GM12878 (cell line): Measurements from ENCODE around the gene UQCRQ. TPM values are rescaled to one million over a fixed set of nuclear protein-coding genes. Genes with fewer than 3 reads are reported as not detected.

Experiments used
- ATAC-seq: fragments of 200-7000 bp; cut with Tn5 transposase; 3 replicates; pipeline ENCODE4 v1.9.1; 2020; ENCODE audit warnings: mild to moderate bottlenecking, moderate library complexity
- BruUV-seq: library from RNA; stranded (reverse); fragments of 400-500 nt; replicated peaks from 2 replicates; lab custom pipeline; 2021; lab: Mats Ljungman, UMichigan
- CTCF ChIA-PET: fragments of 300-600 bp; sonication (Branson Sonifier 250); formaldehyde crosslinking; extraction: SDS; loops from one replicate; lab custom pipeline; 2021; ENCODE audit warnings: inconsistent platforms; lab: Yijun Ruan, JAX
- POLR2A ChIA-PET: fragments of 350-600 bp; formaldehyde crosslinking; extraction: SDS; loops from one replicate; lab custom pipeline; 2021; ENCODE audit warnings: inconsistent platforms; lab: Charles Lee
- RAD21 ChIA-PET: fragments of 300-600 bp; sonication (Branson Sonifier 250); formaldehyde crosslinking; loops from one replicate; lab custom pipeline; 2023; ENCODE audit warnings: antibody characterized with exemption; ENCODE audit not compliant: unreplicated experiment; lab: Charles Lee
- SMC1A ChIA-PET: fragments of 300-600 bp; sonication (Branson Sonifier 250); formaldehyde crosslinking; loops from one replicate; lab custom pipeline; 2023; ENCODE audit not compliant: unreplicated experiment, uncharacterized antibody; lab: Charles Lee
- DNase-seq: peaks from one replicate; pipeline ENCODE4 v3.0.0-alpha.2; 2011; ENCODE audit warnings: low read depth, low spot score
- FAIRE-seq: peaks from 3 replicates; lab custom pipeline; 2011; peaks lifted over from hg19 to GRCh38; lab: Jason Lieb, UNC
- H2AFZ ChIP-seq: 2 replicates; pipeline ENCODE4 v1.6.0; 2011; ENCODE audit warnings: low read depth, low read length, control low read depth; ENCODE audit not compliant: control insufficient read depth
- H3K27ac ChIP-seq: 2 replicates; pipeline ENCODE4 v1.5.1; 2011; ENCODE audit warnings: control low read depth; ENCODE audit not compliant: control insufficient read depth, insufficient read depth
- H3K27me3 ChIP-seq, 2 experiments: replicated peaks in 1 of 2; 2 replicates each; pipeline versions ENCODE4 v1.6.0 to v1.6.1; 2011; ENCODE audit warnings: low read length in 1 of 2; ENCODE audit not compliant: control insufficient read depth in 2 of 2, insufficient read depth in 2 of 2
- H3K36me3 ChIP-seq, 2 experiments: 2 replicates each; pipeline ENCODE4 v1.5.1; 2011; ENCODE audit warnings: low read length in 1 of 2; ENCODE audit not compliant: control insufficient read depth in 2 of 2, insufficient read depth in 2 of 2
- H3K4me1 ChIP-seq: 2 replicates; pipeline ENCODE4 v1.6.1; 2011; ENCODE audit warnings: mild to moderate bottlenecking, low read length, moderate library complexity, mixed read lengths; ENCODE audit not compliant: control insufficient read depth, insufficient read depth
- H3K4me2 ChIP-seq: 2 replicates; pipeline ENCODE4 v1.6.0; 2011; ENCODE audit warnings: control low read depth; ENCODE audit not compliant: control insufficient read depth, insufficient read depth
- H3K4me3 ChIP-seq: fragments of 200-600 bp; sonication (generic); 2 replicates; pipeline ENCODE4 v1.5.1; 2016
- H3K79me2 ChIP-seq: 2 replicates; pipeline ENCODE4 v1.6.0; 2011; ENCODE audit warnings: low read length; ENCODE audit not compliant: control insufficient read depth, insufficient read depth
- H3K9ac ChIP-seq: 2 replicates; pipeline ENCODE4 v1.8.0; 2011; ENCODE audit warnings: low read length, control low read depth, mixed read lengths; ENCODE audit not compliant: control insufficient read depth, insufficient read depth
- H3K9me3 ChIP-seq: replicated peaks from 3 replicates; pipeline ENCODE4 v1.5.1; 2011; ENCODE audit warnings: mild to moderate bottlenecking, low read length; ENCODE audit not compliant: control insufficient read depth, insufficient read depth
- H4K20me1 ChIP-seq: 2 replicates; pipeline ENCODE4 v1.6.0; 2011; ENCODE audit not compliant: control insufficient read depth, insufficient read depth
- CBFB ChIP-seq: IDR thresholded peaks from 2 replicates; pipeline ENCODE4 v1.6.1; 2016; ENCODE audit warnings: antibody characterized with exemption, low read depth
- CEBPB ChIP-seq, 2 experiments: fragments of 150-350 bp in 1 of 2; IDR thresholded peaks; 2 replicates each; pipeline ENCODE4 v1.6.1; 2012 to 2014; ENCODE audit warnings: low read depth in 2 of 2, low read length in 2 of 2, borderline replicate concordance in 1 of 2, inconsistent platforms in 1 of 2
- DPF2 ChIP-seq: fragments of 450-650 bp; IDR thresholded peaks from 2 replicates; pipeline ENCODE4 v1.6.1; 2017; ENCODE audit warnings: mild to moderate bottlenecking
- GATAD2B ChIP-seq: fragments of 450-650 bp; conservative IDR thresholded peaks from 2 replicates; pipeline ENCODE4 v1.6.1; 2017; ENCODE audit warnings: low read depth, mild to moderate bottlenecking, moderate library complexity
- HDGF ChIP-seq: fragments of 450-650 bp; IDR thresholded peaks from 2 replicates; pipeline ENCODE4 v1.6.1; 2016; ENCODE audit warnings: antibody characterized with exemption
- JUND ChIP-seq: IDR thresholded peaks from 2 replicates; pipeline ENCODE4 v1.6.1; 2012; ENCODE audit warnings: low read depth, mild to moderate bottlenecking, low read length, improper control_type of control experiment, moderate library complexity
- MYB ChIP-seq: fragments of 150-350 bp; IDR thresholded peaks from 2 replicates; pipeline ENCODE4 v1.6.1; 2014; ENCODE audit warnings: mild to moderate bottlenecking, low read depth, low read length, borderline replicate concordance
- RBBP5 ChIP-seq: fragments of 200-600 bp; sonication (generic); conservative IDR thresholded peaks from 2 replicates; pipeline ENCODE4 v1.6.1; 2016
- RUNX3 ChIP-seq: IDR thresholded peaks from 2 replicates; pipeline ENCODE4 v1.6.1; 2012; ENCODE audit warnings: low read length, inconsistent platforms
- SMC3 ChIP-seq: IDR thresholded peaks from 2 replicates; pipeline ENCODE4 v1.6.1; 2011; ENCODE audit warnings: low read length, improper control_type of control experiment, borderline replicate concordance
- YY1 ChIP-seq: IDR thresholded peaks from 2 replicates; pipeline ENCODE4 v1.6.1; 2011; ENCODE audit warnings: low read depth, mild to moderate bottlenecking, low read length
- WGBS: methylation state at CpG from one replicate; pipeline ENCODE4 v1.1.6; 2016; ENCODE audit warnings: low lambda C conversion rate; ENCODE audit not compliant: insufficient replicate concordance, insufficient coverage; ENCODE audit errors: missing lambda C conversion rate; 5-methylcytosine and 5-hydroxymethylcytosine counted together
- in situ Hi-C: fragments of 300-500 bp; cut with MboI; formaldehyde crosslinking; loops from 9 replicates; pipeline ENCODE4 v1.14.3; 2018; ENCODE audit warnings: mixed read lengths
- intact Hi-C: fragments of 100-400 bp; cut with micrococcal nuclease; formaldehyde crosslinking; loops from one replicate; pipeline ENCODE4 v1.14.2; 2022; ENCODE audit not compliant: unreplicated experiment
- polyA plus RNA-seq, 11 experiments: library from polyadenylated mRNA; depleted of rRNA in 4 of 11; unstranded in 6 of 11; stranded (reverse) in 5 of 11; fragments of >200 nt; fragmentation: Nextera tagmentation in 4 of 11; fragmentation: Illumina TruSeq in 1 of 11; extraction: Ambion mirVana in 4 of 11; extraction: Trizol in 1 of 11; gene quantifications; 1 replicate in 1 of 11; 2 replicates in 10 of 11; pipeline versions ENCODE4 v1.2.1 to v1.2.3, GENCODE V29; 2011 to 2016; ENCODE audit warnings: inconsistent platforms in 2 of 11, missing spikeins in 2 of 11, low read depth in 1 of 11
- total RNA-seq, 4 experiments: library from RNA; depleted of rRNA in 3 of 4; stranded (reverse); fragments of >200 nt in 3 of 4; fragmentation: Illumina TruSeq in 1 of 4; extraction: Trizol in 1 of 4; gene quantifications; 2 replicates each; pipeline versions ENCODE4 v1.2.1 to v1.2.3, GENCODE V29; 2013 to 2021
- TF ChIP-seq, protein P1 (sequence below): IDR thresholded peaks from 2 replicates; pipeline ENCODE4 v1.6.1; 2012; ENCODE audit warnings: mild to moderate bottlenecking, low read depth, low read length

UQCRQ gene
- total and polyA plus RNA-seq, 10 of the 15 experiments (the other 5 are each of a cell fraction or from before 2014, with no cell fraction given): 121 to 1,579 (median 408) TPM

DNA sequence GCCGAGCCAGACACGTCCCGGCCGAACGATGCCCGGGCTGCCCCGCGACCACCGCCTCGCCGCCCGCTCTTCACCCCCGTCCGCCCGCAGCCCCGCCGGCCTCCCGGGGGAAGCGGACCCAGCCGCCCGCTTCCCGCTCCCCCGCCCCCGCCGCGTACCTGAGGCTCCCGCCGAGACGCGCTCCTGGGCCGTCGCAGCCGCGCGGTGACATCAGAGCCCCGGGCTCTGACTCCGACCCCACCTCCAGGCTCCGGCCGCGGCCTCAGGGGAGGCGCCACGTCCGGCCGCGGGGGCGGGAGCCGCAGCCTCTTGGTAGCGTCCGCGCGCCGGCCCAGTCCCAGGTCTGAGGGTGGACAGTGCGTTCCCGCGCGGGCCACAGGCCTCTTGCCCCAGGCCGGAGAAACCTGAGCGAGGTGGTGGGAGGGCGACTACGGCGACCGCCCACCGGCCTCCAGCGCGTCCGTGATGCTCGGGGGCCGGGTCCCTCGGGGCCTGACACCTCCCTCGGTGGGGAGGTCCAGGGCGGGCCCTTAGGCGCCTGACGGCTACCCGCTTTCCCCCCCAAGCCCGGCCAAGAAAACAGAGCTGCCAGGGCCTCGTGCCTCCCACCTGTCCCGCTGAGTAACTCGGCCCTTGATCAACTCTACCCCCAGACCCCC lies 35.9 kb upstream of the UQCRQ start, which contains the start of gene SHROOM1 (continued):
- TF ChIP-seq HDGF: no peak
- no peak for TF ChIP-seq RBBP5
- peak; percentile 31; the same call in 1 of the 2 replicates for TF ChIP-seq GATAD2B
- TF ChIP-seq, protein P1, sequence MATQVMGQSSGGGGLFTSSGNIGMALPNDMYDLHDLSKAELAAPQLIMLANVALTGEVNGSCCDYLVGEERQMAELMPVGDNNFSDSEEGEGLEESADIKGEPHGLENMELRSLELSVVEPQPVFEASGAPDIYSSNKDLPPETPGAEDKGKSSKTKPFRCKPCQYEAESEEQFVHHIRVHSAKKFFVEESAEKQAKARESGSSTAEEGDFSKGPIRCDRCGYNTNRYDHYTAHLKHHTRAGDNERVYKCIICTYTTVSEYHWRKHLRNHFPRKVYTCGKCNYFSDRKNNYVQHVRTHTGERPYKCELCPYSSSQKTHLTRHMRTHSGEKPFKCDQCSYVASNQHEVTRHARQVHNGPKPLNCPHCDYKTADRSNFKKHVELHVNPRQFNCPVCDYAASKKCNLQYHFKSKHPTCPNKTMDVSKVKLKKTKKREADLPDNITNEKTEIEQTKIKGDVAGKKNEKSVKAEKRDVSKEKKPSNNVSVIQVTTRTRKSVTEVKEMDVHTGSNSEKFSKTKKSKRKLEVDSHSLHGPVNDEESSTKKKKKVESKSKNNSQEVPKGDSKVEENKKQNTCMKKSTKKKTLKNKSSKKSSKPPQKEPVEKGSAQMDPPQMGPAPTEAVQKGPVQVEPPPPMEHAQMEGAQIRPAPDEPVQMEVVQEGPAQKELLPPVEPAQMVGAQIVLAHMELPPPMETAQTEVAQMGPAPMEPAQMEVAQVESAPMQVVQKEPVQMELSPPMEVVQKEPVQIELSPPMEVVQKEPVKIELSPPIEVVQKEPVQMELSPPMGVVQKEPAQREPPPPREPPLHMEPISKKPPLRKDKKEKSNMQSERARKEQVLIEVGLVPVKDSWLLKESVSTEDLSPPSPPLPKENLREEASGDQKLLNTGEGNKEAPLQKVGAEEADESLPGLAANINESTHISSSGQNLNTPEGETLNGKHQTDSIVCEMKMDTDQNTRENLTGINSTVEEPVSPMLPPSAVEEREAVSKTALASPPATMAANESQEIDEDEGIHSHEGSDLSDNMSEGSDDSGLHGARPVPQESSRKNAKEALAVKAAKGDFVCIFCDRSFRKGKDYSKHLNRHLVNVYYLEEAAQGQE: no peak
- TF ChIP-seq DPF2: peak; percentile 60; the same call in 1 of the 2 replicates
- no peak for TF ChIP-seq YY1

DNA sequence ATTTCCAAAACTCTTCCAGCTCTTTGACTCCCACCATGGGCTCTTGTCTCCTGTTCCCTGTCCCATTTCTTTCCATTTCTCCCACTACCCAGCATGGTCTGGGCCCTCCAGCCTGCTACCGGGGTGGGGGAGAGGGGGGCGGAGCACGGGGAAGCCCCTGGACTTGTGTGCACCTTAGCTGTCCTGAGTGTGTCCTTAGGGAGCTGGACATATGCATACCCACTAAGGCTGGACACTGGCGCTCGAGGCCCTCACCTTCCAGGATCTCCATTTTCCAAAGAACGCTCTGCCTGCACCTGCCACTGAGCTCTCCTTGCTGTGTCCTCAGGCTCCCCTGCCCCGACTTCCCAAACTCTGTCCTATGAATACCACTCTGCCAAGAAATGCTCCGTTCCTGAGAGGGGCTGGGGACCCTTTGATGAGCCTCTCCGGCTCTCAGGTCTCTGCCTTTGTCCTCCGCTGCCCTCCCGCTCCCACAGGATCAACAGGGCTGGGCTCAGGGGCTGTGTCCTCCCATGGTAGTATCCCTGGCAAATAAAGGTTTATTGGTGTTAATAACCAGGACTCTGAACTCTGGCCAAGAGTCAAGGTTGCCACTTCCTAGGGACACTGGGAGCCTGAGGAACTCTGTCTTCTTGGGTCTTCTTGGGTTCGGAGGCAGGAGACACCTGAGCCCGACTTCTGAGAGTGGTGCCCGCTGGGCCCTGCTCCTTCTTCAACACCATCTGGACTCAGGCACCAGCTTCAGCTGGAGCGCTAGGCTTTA lies 35.2 kb upstream of the UQCRQ start:
- POLR2A ChIA-PET: interaction anchor here (0.8 to 1.1 kb wide), 4 partner anchors 26 to 273 kb away, joined by 3 read pairs; no protein-coding TSS in a partner anchor

More for the DNA sequence above, 35.2 kb upstream of the UQCRQ start:
- WGBS: 87% methylated on average over 13 of the region's 15 CpGs
- in situ Hi-C loops (no loop called here), intact Hi-C loops (loop anchor here (2.0 kb wide), 1 partner anchor 36 kb away; the partner anchor contains the start of genes GDF9 and UQCRQ)
- peaks cover 0 to 1% of the 10 kb centered on the region in 2 experiments; a peak in 2 of 4 replicates for H3K27me3 ChIP-seq
- ChIA-PET SMC1A (interaction anchor here (0.7 kb wide), 1 partner anchor 274 kb away, joined by 3 read pairs; no protein-coding TSS in a partner anchor), RAD21 (interaction anchor here (1.8 kb wide), 1 partner anchor 52 kb away, joined by 5 read pairs; no protein-coding TSS in a partner anchor), CTCF (interaction anchor here (0.7 to 6.0 kb wide), 7 partner anchors 11 to 405 kb away, joined by 3 to 46 read pairs (median 6); partner anchors contain the start of genes GDF9 and UQCRQ)
- H3K4me1 ChIP-seq: no peaks in the 10 kb centered on the region; the same call in 1 of the 2 replicates
- ATAC-seq: no peak
- peak overlapping the region; percentile 59 for H3K4me3 ChIP-seq
- BruUV-seq: no TSS peak
- no peaks in the 10 kb centered on the region for H3K36me3 ChIP-seq
- no peak for DNase-seq
- no peak overlapping the region for H3K9ac ChIP-seq
- peak overlapping the region; percentile 94 for H2AFZ ChIP-seq
- H3K79me2 ChIP-seq: no peaks in the 10 kb centered on the region
- no peak overlapping the region for H3K27ac ChIP-seq
- H3K4me2 ChIP-seq: no peak overlapping the region; the same call in 1 of the 2 replicates
- H4K20me1 ChIP-seq: no peaks in the 10 kb centered on the region
- TF ChIP-seq RUNX3: no peak
- TF ChIP-seq, protein P1: no peak
- TF ChIP-seq CBFB: no peak
- no peak for TF ChIP-seq JUND
- no peak for TF ChIP-seq CEBPB (IDR thresholded peaks at IDR 0.05; ENCODE audit: borderline replicate concordance in 1 of 2, low read depth in 2 of 2, low read length in 2 of 2)
- no peak for TF ChIP-seq SMC3
- TF ChIP-seq MYB: no peak
- no peak for FAIRE-seq
- H3K9me3 ChIP-seq: no peaks in the 10 kb centered on the region
